ENCODE data around the gene GARIN5B.
A peak's percentile ranks its signal among the peaks of the same experiment; 100 is the strongest.

Gene GARIN5B

DNA sequence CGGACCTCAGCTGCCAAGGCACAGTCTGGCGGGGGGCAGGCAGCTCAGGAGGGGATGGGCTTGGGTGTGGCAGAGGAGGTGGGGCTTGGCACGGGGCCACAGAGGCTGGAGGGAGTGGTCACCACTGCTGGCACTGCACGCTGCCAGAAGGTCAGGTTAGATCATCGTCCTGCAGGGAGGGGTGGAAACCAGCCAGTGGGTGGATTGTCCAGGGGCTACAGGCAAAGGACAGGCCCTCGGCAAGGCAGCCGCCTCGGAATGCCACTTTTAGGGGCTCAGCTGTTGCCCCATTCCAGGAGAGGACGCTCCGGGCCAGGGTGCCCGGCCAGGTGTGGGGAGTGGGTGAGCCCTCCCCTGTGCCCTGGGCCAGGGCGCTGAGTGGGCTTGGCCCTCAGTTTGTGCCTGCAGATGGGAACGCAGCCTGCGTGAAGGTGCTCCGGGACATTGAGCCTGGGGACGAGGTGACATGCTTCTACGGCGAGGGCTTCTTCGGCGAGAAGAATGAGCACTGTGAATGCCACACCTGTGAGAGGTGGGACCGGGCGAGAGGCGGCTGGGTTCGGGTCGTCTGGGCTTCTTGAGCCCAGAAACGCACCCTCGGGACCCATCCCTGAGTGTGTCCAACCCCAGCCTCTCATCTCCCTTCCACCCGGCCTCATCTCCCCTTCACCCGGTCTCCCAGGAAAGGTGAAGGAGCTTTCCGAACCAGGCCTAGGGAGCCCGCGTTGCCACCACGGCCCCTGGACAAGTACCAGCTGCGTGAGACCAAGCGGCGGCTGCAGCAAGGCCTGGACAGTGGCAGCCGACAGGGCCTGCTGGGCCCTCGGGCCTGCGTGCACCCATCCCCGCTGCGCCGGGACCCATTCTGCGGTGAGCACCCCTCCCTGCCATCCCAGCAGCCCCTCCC, 17.0 kb downstream of the GARIN5B start:
- Histone ChIP-seq H3K4me3 (no peak overlapping the region), H3K4me1 (peaks cover 0 to 6% (median 4%) of the 10 kb centered on the region in 4 donors), H3K9me3 (no peaks in the 10 kb centered on the region), H3K27ac (no peak overlapping the region), H3K36me3 (peaks cover 12 to 50% (median 26%) of the 10 kb centered on the region in 3 donors), H3K27me3 (peaks cover 0 to 22% of the 10 kb centered on the region in 2 donors)
- no peak for DNase-seq
- intact Hi-C loops (cut with DNase I; ENCODE audit: low total_unique reads), result no loop called here
- TF ChIP-seq, protein P1, sequence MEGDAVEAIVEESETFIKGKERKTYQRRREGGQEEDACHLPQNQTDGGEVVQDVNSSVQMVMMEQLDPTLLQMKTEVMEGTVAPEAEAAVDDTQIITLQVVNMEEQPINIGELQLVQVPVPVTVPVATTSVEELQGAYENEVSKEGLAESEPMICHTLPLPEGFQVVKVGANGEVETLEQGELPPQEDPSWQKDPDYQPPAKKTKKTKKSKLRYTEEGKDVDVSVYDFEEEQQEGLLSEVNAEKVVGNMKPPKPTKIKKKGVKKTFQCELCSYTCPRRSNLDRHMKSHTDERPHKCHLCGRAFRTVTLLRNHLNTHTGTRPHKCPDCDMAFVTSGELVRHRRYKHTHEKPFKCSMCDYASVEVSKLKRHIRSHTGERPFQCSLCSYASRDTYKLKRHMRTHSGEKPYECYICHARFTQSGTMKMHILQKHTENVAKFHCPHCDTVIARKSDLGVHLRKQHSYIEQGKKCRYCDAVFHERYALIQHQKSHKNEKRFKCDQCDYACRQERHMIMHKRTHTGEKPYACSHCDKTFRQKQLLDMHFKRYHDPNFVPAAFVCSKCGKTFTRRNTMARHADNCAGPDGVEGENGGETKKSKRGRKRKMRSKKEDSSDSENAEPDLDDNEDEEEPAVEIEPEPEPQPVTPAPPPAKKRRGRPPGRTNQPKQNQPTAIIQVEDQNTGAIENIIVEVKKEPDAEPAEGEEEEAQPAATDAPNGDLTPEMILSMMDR (IDR thresholded peaks at IDR 0.05), result no peak

DNA sequence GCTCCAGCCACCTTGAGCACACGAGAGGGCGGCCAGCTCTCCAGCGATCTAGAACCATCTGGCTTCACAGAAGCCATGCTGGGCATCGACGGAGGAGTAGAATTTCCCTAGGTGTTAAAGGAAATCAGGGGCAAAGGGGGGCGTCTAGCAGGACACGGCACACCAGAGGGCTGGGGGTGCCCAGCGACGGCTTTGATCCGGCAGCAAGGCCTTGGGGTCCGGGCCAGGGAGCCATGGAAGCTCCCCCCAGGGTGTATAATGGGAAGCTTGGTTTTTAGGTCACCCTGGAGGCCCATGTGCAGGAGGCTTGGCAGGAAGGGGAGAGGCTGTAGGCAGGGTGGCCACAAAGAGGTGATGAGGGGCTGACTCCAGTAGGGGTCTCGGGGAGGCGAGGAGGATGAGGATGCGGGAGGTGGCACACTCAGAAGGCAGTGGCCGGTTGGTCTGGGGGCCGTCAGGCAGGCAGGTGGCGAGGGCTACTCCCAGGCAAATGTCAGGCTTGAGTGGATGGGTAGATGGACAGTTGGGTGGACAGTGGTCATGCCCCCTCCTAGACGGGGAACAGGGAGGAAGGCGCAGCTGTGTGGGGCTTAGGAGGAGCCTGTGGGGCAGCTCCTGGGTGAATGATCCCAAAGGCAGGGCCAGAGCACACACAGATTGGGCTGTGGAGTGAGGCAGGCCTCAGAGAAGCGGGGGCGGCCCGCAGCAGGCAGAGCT, 17.8 kb downstream of the GARIN5B start:
- TF ChIP-seq, protein P1 (IDR thresholded peaks at IDR 0.05), result no peak
- Histone ChIP-seq H3K36me3 (peaks cover 12 to 50% (median 26%) of the 10 kb centered on the region in 3 donors), H3K27ac (no peak overlapping the region), H3K27me3 (peaks cover 0 to 14% of the 10 kb centered on the region in 2 donors), H3K4me3 (no peak overlapping the region), H3K9me3 (no peaks in the 10 kb centered on the region), H3K4me1 (peaks cover 0 to 14% (median 13%) of the 10 kb centered on the region in 4 donors)
- intact Hi-C loops (cut with DNase I; ENCODE audit: low total_unique reads), result no loop called here
- no peak for DNase-seq

- intact Hi-C loops (cut with DNase I; ENCODE audit: low total_unique reads), result loop anchor here (5.0 kb wide), 1 partner anchor 42 kb away; no protein-coding TSS in a partner anchor
- no peak for DNase-seq
Observed at GRCh38 chr19:55344444-55344843, 18.6 kb downstream of the GARIN5B start.

DNA sequence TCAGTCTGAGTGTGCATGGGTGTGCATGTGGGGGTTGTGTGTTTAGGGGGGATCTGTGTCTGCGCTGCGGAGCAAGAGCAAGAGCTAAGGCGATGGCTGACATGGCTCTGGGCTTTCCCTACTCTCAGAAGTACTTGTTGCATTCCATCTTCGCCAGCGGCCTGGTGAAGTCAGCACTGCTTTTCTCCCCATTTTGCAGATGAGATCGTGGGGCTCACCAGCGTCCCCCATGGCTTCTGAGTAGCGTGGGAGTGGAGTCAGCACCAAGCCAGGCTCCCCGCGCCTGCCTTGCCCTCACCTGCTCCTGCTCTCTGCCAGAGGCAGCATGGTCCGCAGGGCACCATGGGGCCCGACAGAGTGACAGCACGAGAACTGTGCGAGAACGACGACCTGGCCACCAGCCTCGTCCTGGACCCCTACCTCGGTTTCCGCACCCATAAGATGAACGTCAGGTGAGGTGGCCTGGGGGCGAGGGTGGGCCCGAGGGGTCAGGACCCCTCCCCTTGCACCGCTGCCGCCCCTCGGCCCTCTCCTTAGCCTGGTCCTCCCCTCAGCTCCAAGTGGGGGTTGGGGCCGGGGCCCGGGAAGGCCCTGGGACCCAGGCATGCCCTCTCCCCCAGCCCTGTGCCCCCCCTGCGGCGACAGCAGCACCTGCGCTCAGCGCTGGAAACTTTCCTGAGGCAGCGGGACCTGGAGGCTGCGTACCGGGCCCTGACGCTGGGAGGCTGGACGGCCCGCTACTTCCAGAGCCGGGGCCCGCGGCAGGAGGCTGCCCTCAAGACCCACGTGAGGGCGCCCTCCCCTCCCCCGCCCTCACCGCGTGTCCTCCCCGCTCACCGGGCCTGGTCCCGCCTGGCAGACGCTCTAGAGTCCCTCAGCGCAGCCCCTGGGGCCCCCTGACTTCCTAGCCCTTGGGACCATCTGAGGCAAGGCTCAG, 21.2 kb downstream of the GARIN5B start:
- Histone ChIP-seq H3K27me3 (peaks cover 0 to 5% of the 10 kb centered on the region in 2 donors), H3K4me3 (peak overlapping the region in 1 of 2 donors; percentile 77), H3K27ac (no peak overlapping the region), H3K36me3 (peaks cover 9 to 38% (median 26%) of the 10 kb centered on the region in 3 donors), H3K9me3 (no peaks in the 10 kb centered on the region), H3K4me1 (peaks cover 0 to 23% (median 21%) of the 10 kb centered on the region in 4 donors)
- TF ChIP-seq, protein P1 (IDR thresholded peaks at IDR 0.05), result no peak
- intact Hi-C loops (cut with DNase I; ENCODE audit: low total_unique reads), result loop anchor here (5.0 kb wide), 1 partner anchor 40 kb away; no protein-coding TSS in a partner anchor
- no peak for DNase-seq

More at GRCh38 chr19:55344444-55344843, 18.6 kb downstream of the GARIN5B start:
- H3K4me3 ChIP-seq, result no peak overlapping the region
- H3K4me1 ChIP-seq, result peaks cover 0 to 19% (median 15%) of the 10 kb centered on the region in 4 donors
- TF ChIP-seq, protein P1 (IDR thresholded peaks at IDR 0.05), result no peak
- peaks cover 12 to 50% (median 26%) of the 10 kb centered on the region in 3 donors for H3K36me3 ChIP-seq
- peaks cover 0 to 8% of the 10 kb centered on the region in 2 donors for H3K27me3 ChIP-seq
- H3K27ac ChIP-seq, result no peak overlapping the region
- H3K9me3 ChIP-seq, result no peaks in the 10 kb centered on the region
